Endodermal cell (in vitro differentiated cells): ENCODE data around the gene SLX4IP. TPM values are rescaled to one million over a fixed set of nuclear protein-coding genes. Genes with fewer than 3 reads are reported as not detected.

Experiments
- DNase-seq: peaks from one replicate; pipeline ENCODE4 v3.0.0-alpha.2; 2017
- H3K27ac ChIP-seq: 2 replicates; pipeline ENCODE4 v1.5.1; 2013; ENCODE audit warnings: mild to moderate bottlenecking, low read depth, low read length, moderate library complexity
- H3K27me3 ChIP-seq: 2 replicates; pipeline ENCODE4 v1.6.1; 2013; ENCODE audit warnings: mild to moderate bottlenecking, low read length, moderate library complexity; ENCODE audit not compliant: insufficient read depth, control insufficient read depth, poor library complexity, severe bottlenecking
- H3K36me3 ChIP-seq: 2 replicates; pipeline ENCODE4 v1.7.0; 2013; ENCODE audit warnings: mild to moderate bottlenecking, low read length, moderate library complexity; ENCODE audit not compliant: control insufficient read depth, insufficient read depth
- H3K4me1 ChIP-seq: one replicate; pipeline ENCODE4 v1.7.0; 2013; ENCODE audit warnings: low read length; ENCODE audit not compliant: control insufficient read depth, insufficient read depth
- H3K4me3 ChIP-seq: 2 replicates; pipeline ENCODE4 v1.5.1; 2013; ENCODE audit warnings: mild to moderate bottlenecking, low read length, moderate library complexity
- H3K9ac ChIP-seq: 2 replicates; pipeline ENCODE4 v1.6.1; 2013; ENCODE audit warnings: mild to moderate bottlenecking, low read length, moderate library complexity; ENCODE audit not compliant: poor library complexity, severe bottlenecking; ENCODE audit errors: extremely low read depth
- H3K9me3 ChIP-seq: 2 replicates; pipeline ENCODE4 v1.6.1; 2013; ENCODE audit warnings: mild to moderate bottlenecking, low read length, moderate library complexity; ENCODE audit not compliant: control insufficient read depth
- H3K27ac Mint-ChIP-seq: 2 replicates; pipeline ENCODE4 v1.8.0; 2020; ENCODE audit warnings: mixed read lengths
- H3K27me3 Mint-ChIP-seq: 2 replicates; pipeline ENCODE4 v1.8.0; 2021; ENCODE audit warnings: mild to moderate bottlenecking, mixed read lengths; ENCODE audit not compliant: insufficient read depth
- H3K36me3 Mint-ChIP-seq: 2 replicates; pipeline ENCODE4 v1.8.0; 2020; ENCODE audit warnings: low read depth, mixed read lengths
- H3K4me1 Mint-ChIP-seq: 2 replicates; pipeline ENCODE4 v1.8.0; 2020; ENCODE audit warnings: mixed read lengths
- H3K4me3 Mint-ChIP-seq: 2 replicates; pipeline ENCODE4 v1.8.0; 2020; ENCODE audit warnings: mild to moderate bottlenecking, moderate library complexity, mixed read lengths
- H3K9me3 Mint-ChIP-seq: 2 replicates; pipeline ENCODE4 v1.8.0; 2020; ENCODE audit warnings: mild to moderate bottlenecking, mixed read lengths
- WGBS, 2 experiments: methylation state at CpG; one replicate each; pipeline versions ENCODE4 v1.1.5 to v1.1.7; 2013; ENCODE audit warnings: missing lambda C conversion rate in 2 of 2, mixed read lengths in 1 of 2; ENCODE audit not compliant: insufficient coverage in 1 of 2, insufficient read length in 1 of 2; 5-methylcytosine and 5-hydroxymethylcytosine counted together
- total RNA-seq, 2 donors: library from RNA; stranded (reverse); fragmentation: NEBNext Ultra II Directional in 1 of 2; extraction: Animal tissue kit (Norgen Biotek cat#: 25700) in 1 of 2; gene quantifications; 2 replicates in 1 of 2; 3 replicates in 1 of 2; pipeline ENCODE4 v1.2.1, GENCODE V29; 2021
- TF ChIP-seq, protein P1 (sequence below): fragments of 200-600 bp; sonication (generic); conservative IDR thresholded peaks from 2 replicates; pipeline ENCODE4 v1.5.0; 2021; ENCODE audit warnings: antibody characterized with exemption, mild to moderate bottlenecking

SLX4IP gene
- total RNA-seq, 2 donors from 2014 or later = 9.2 to 9.5 TPM

DNA sequence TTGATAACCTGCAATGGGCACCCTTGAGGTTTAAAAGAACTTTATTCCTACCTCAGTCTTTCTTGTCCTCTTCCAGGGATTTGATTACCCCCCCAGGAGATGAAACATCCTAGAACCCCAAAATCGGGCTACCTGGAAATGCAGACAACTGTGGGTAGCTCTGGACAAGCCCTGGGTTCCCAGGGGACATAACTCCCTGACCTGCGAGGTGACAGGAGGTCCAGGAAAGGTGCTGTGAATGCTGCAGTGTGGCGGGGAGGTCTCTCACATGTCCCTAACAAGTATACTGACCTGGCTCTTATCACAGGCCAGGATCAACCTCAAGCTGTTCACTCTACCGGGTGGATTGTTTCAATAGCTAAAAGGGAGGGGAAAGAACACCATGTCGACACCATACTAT, 227.0 kb downstream of the SLX4IP start:
- Histone ChIP-seq H3K36me3 (no peaks in the 10 kb centered on the region), H3K9me3 (no peaks in the 10 kb centered on the region), H3K9ac (no peak overlapping the region), H3K4me1 (peaks cover 14% of the 10 kb centered on the region), H3K27ac (no peak overlapping the region), H3K4me3 (no peak overlapping the region), H3K27me3 (peaks cover 55% of the 10 kb centered on the region)
- Mint-ChIP-seq H3K9me3 (no peaks in the 10 kb centered on the region), H3K27me3 (peaks cover 67% of the 10 kb centered on the region), H3K27ac (no peak overlapping the region), H3K36me3 (peaks cover 37% of the 10 kb centered on the region), H3K4me3 (no peak overlapping the region), H3K4me1 (peaks cover 54% of the 10 kb centered on the region)
- 69 to 78% methylated on average over 3 to 4 of the region's 5 CpGs for WGBS, 2 experiments
- DNase-seq = peak; percentile 48
- TF ChIP-seq, protein P1, sequence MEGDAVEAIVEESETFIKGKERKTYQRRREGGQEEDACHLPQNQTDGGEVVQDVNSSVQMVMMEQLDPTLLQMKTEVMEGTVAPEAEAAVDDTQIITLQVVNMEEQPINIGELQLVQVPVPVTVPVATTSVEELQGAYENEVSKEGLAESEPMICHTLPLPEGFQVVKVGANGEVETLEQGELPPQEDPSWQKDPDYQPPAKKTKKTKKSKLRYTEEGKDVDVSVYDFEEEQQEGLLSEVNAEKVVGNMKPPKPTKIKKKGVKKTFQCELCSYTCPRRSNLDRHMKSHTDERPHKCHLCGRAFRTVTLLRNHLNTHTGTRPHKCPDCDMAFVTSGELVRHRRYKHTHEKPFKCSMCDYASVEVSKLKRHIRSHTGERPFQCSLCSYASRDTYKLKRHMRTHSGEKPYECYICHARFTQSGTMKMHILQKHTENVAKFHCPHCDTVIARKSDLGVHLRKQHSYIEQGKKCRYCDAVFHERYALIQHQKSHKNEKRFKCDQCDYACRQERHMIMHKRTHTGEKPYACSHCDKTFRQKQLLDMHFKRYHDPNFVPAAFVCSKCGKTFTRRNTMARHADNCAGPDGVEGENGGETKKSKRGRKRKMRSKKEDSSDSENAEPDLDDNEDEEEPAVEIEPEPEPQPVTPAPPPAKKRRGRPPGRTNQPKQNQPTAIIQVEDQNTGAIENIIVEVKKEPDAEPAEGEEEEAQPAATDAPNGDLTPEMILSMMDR = no peak

DNA sequence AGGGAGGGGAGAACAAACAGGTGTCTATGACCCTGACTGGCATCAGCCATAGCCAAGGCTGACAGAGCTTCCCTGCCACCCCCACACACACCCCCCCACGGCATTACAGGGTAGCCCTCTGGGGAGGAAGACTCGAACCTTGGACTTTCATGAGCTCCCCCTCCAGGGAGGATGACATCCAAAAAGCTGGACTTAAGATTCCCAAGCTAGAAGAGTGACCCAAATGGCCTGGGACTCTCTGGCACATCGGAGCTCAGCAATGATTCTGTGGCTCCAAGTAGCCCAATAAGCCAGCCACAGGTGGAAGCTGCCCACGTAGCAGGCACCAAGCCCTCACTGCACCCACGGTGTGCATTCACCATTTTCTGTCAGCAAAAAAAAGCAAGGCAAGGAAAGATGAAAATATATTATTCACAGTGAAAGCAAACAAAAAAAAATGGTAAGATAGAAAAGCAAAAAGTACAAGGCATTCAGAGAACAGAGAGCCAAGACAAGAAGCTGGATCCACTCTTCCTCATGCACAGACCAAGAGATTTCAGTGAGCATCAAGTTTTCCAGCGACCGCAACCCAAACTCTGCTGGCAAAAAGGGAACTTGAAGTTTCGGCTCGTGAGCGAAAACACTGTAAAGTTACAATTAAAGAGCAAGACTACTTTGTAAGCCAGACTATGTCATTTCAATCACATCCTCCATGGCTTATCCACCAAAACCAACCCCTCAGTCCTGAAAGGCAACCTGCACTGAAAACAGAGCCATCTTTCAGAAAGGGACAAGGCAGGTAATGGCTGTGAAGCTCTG, 227.8 kb downstream of the SLX4IP start:
- Mint-ChIP-seq H3K27ac (no peak overlapping the region), H3K4me3 (no peak overlapping the region), H3K27me3 (peaks cover 64% of the 10 kb centered on the region), H3K4me1 (peaks cover 54% of the 10 kb centered on the region), H3K36me3 (peaks cover 33% of the 10 kb centered on the region), H3K9me3 (no peaks in the 10 kb centered on the region)
- TF ChIP-seq, protein P1 = no peak
- peaks cover 52% of the 10 kb centered on the region for H3K27me3 ChIP-seq
- peak; percentile 34 for DNase-seq
- no peaks in the 10 kb centered on the region for H3K36me3 ChIP-seq
- H3K4me1 ChIP-seq = peaks cover 14% of the 10 kb centered on the region
- H3K9ac ChIP-seq = no peak overlapping the region
- H3K27ac ChIP-seq = no peak overlapping the region
- WGBS, 2 experiments = 96 to 100% methylated on average over 4 to 10 of the region's 10 CpGs
- H3K4me3 ChIP-seq = no peak overlapping the region
- no peaks in the 10 kb centered on the region for H3K9me3 ChIP-seq

DNA sequence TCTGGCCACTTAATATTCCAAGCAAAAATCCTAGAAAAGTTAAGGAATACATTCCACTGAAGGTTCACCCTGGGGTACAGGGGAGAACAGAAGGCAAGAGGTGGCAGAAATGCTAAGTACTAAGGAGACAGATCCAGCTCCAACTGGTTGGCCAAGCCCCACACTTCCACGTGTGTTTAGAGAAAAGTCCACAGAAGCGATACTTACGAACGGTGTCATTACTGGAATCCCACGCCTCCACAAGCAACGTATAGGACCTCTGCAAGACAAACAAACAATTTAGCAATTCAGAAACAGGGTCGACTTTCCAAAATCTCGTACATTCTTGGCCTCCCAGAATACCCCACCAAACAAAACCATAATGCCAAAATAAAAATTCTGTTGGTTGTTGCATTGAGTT, 228.7 kb downstream of the SLX4IP start:
- Mint-ChIP-seq H3K9me3 (no peaks in the 10 kb centered on the region), H3K27me3 (peaks cover 60% of the 10 kb centered on the region), H3K36me3 (peaks cover 25% of the 10 kb centered on the region), H3K4me3 (no peak overlapping the region), H3K27ac (peak overlapping the region; percentile 82), H3K4me1 (peaks cover 54% of the 10 kb centered on the region)
- TF ChIP-seq, protein P1 = no peak
- no peak overlapping the region for H3K27ac ChIP-seq
- peaks cover 53% of the 10 kb centered on the region for H3K27me3 ChIP-seq
- no peak overlapping the region for H3K4me3 ChIP-seq
- H3K36me3 ChIP-seq = no peaks in the 10 kb centered on the region
- DNase-seq = no peak
- H3K9me3 ChIP-seq = no peaks in the 10 kb centered on the region
- WGBS, 2 experiments = 88 to 92% methylated on average over 7 to 8 of the region's 8 CpGs
- peaks cover 14% of the 10 kb centered on the region for H3K4me1 ChIP-seq
- H3K9ac ChIP-seq = no peak overlapping the region
